ENCODE measurements around the gene UBE2V1.

The UBE2V1 gene

GRCh38 chr20:50044353-50044960 lies 68.5 kb downstream of the UBE2V1 start:
- no peak for DNase-seq (ENCODE audit: low read depth in 2 of 2)

GRCh38 chr20:50043573-50044352 lies 69.2 kb downstream of the UBE2V1 start:
- no peak for DNase-seq (ENCODE audit: low read depth in 2 of 2)

- DNase-seq (ENCODE audit: low read depth in 2 of 2) = no peak
Observed at GRCh38 chr20:50042370-50043313, 70.3 kb downstream of the UBE2V1 start.

- no peak for DNase-seq (ENCODE audit: low read depth in 2 of 2)
Observed at GRCh38 chr20:50041246-50041873, 71.6 kb downstream of the UBE2V1 start.

- DNase-seq (ENCODE audit: low read depth in 2 of 2) = no peak
Observed at GRCh38 chr20:50040432-50041245, 72.3 kb downstream of the UBE2V1 start.

GRCh38 chr20:50039706-50040431 lies 73.1 kb downstream of the UBE2V1 start:
- no peak for DNase-seq (ENCODE audit: low read depth in 2 of 2)

GRCh38 chr20:50038574-50038991 lies 74.4 kb downstream of the UBE2V1 start:
- no peak for DNase-seq (ENCODE audit: low read depth in 2 of 2)

- no peak for DNase-seq (ENCODE audit: low read depth in 2 of 2)
Observed at GRCh38 chr20:50038169-50038568, 74.8 kb downstream of the UBE2V1 start.

- no peak for DNase-seq (ENCODE audit: low read depth in 2 of 2)
Observed at GRCh38 chr20:50037575-50037974, 75.4 kb downstream of the UBE2V1 start.

GRCh38 chr20:50037123-50037522 lies 75.8 kb downstream of the UBE2V1 start:
- no peak for DNase-seq (ENCODE audit: low read depth in 2 of 2)

GRCh38 chr20:50036703-50037102 lies 76.2 kb downstream of the UBE2V1 start:
- no peak for DNase-seq (ENCODE audit: low read depth in 2 of 2)

GRCh38 chr20:50034567-50035180 lies 78.3 kb downstream of the UBE2V1 start:
- no peak for DNase-seq (ENCODE audit: low read depth in 2 of 2)

- no peak for DNase-seq (ENCODE audit: low read depth in 2 of 2)
Observed at GRCh38 chr20:50032955-50033666, 79.8 kb downstream of the UBE2V1 start.
